ENCODE results near the gene CYP11A1.
"Not testable (repeated sequence)": the region's sequence is repeated elsewhere in the genome, so short reads cannot be mapped to it uniquely, and the experiment has no call there.

CYP11A1 gene

GRCh38 chr15:74400915-74401757 is 33.7 kb upstream of the CYP11A1 start:
- no peak for DNase-seq (ENCODE audit: low read depth in 2 of 2)

- peak in 1 of 2 donors; percentile 47 for DNase-seq (ENCODE audit: low read depth in 2 of 2)
These were observed 32.9 kb upstream of the CYP11A1 start for GRCh38 chr15:74400313-74400860.

GRCh38 chr15:74399511-74400312 is 32.3 kb upstream of the CYP11A1 start:
- peak; percentile 53 to 62 for DNase-seq (ENCODE audit: low read depth in 2 of 2)

- no peak for DNase-seq (ENCODE audit: low read depth in 2 of 2)
These were observed 31.7 kb upstream of the CYP11A1 start for GRCh38 chr15:74399100-74399499.

GRCh38 chr15:74398183-74398582 is 30.7 kb upstream of the CYP11A1 start:
- DNase-seq (ENCODE audit: low read depth in 2 of 2) = no peak

GRCh38 chr15:74397239-74398068 is 30.0 kb upstream of the CYP11A1 start:
- no peak for DNase-seq (ENCODE audit: low read depth in 2 of 2)

GRCh38 chr15:74396445-74397238 is 29.2 kb upstream of the CYP11A1 start:
- peak; percentile 55 to 72 for DNase-seq (ENCODE audit: low read depth in 2 of 2)

- DNase-seq (ENCODE audit: low read depth in 2 of 2) = no peak
These were observed 28.6 kb upstream of the CYP11A1 start for GRCh38 chr15:74396146-74396438.

GRCh38 chr15:74395319-74396145 is 28.1 kb upstream of the CYP11A1 start:
- DNase-seq (ENCODE audit: low read depth in 2 of 2) = no peak

- no peak for DNase-seq (ENCODE audit: low read depth in 2 of 2)
These were observed 26.8 kb upstream of the CYP11A1 start for GRCh38 chr15:74394090-74394846.

- DNase-seq (ENCODE audit: low read depth in 2 of 2) = no peak
These were observed 26.0 kb upstream of the CYP11A1 start for GRCh38 chr15:74393423-74393822.

GRCh38 chr15:74392902-74393301 is 25.5 kb upstream of the CYP11A1 start:
- no peak for DNase-seq (ENCODE audit: low read depth in 2 of 2)

- no peak for DNase-seq (ENCODE audit: low read depth in 2 of 2)
These were observed 25.0 kb upstream of the CYP11A1 start for GRCh38 chr15:74392451-74392830.

GRCh38 chr15:74391582-74392450 is 24.4 kb upstream of the CYP11A1 start:
- DNase-seq (ENCODE audit: low read depth in 2 of 2) = no peak

GRCh38 chr15:74390647-74391288 is 23.3 kb upstream of the CYP11A1 start:
- DNase-seq (ENCODE audit: low read depth in 2 of 2) = no peak

GRCh38 chr15:74390049-74390646 is 22.7 kb upstream of the CYP11A1 start:
- not testable (repeated sequence) for DNase-seq (ENCODE audit: low read depth in 2 of 2)

- DNase-seq (ENCODE audit: low read depth in 2 of 2) = no peak
These were observed 22.0 kb upstream of the CYP11A1 start for GRCh38 chr15:74389241-74390048.

Data from stimulated activated CD8-positive, alpha-beta memory T cell treated with anti-CD3 and anti-CD28 coated beads, Interleukin-15, amount 100 ng/mL, for 4 hours (primary cell).